ENCODE data around the gene PRKCI. TPM values are rescaled to one million over a fixed set of nuclear protein-coding genes. Genes with fewer than 3 reads are reported as not detected.

PRKCI gene
- polyA plus RNA-seq, 2 of the 4 experiments (the other 2 are of a cell fraction) = 19.2 to 52.6 TPM

GRCh38 chr3:170302008-170302407, 79.8 kb downstream of the PRKCI start:
- Histone ChIP-seq H3K4me2 (peak overlapping the region; percentile 38; the same call in 1 of the 3 replicates), H3K9me3 (no peaks in the 10 kb centered on the region), H3K27ac (peak overlapping the region; percentile 11 to 44; a peak in 3 of 6 replicates), H3K4me3 (no peak overlapping the region), H3K4me1 (peaks cover 13% of the 10 kb centered on the region)
- ChIA-PET CTCF (no interaction called here), POLR2A (no interaction called here)
- no peak for ATAC-seq
- no peak for TF ChIP-seq RNF2 (IDR thresholded peaks at IDR 0.05; ENCODE audit: borderline replicate concordance, low read depth)
- no peak for TF ChIP-seq NR3C1 (IDR thresholded peaks at IDR 0.05)
- no peak for TF ChIP-seq EHMT2 (IDR thresholded peaks at IDR 0.05; ENCODE audit: low read depth)
- no peak for TF ChIP-seq HMGXB4 (CRISPR knock-in tag; IDR thresholded peaks at IDR 0.05; ENCODE audit: borderline replicate concordance)
- TF ChIP-seq ZC3H11A (IDR thresholded peaks at IDR 0.05) = no peak
- no peak for TF ChIP-seq ZFP36 (IDR thresholded peaks at IDR 0.05; ENCODE audit: borderline replicate concordance, partially characterized antibody)
- TF ChIP-seq ZSCAN20 (CRISPR knock-in tag; IDR thresholded peaks at IDR 0.05) = no peak
- TF ChIP-seq MAFK (IDR thresholded peaks at IDR 0.05; ENCODE audit: partially characterized antibody) = no peak
- no peak for TF ChIP-seq EHF (CRISPR knock-in tag; IDR thresholded peaks at IDR 0.05)
- no peak for TF ChIP-seq EP300 (IDR thresholded peaks at IDR 0.05)
- TF ChIP-seq USF2 (IDR thresholded peaks at IDR 0.05) = no peak
- TF ChIP-seq KDM5A (IDR thresholded peaks at IDR 0.05) = no peak
- no peak for TF ChIP-seq HOXB5 (CRISPR knock-in tag; IDR thresholded peaks at IDR 0.05)
- TF ChIP-seq JUN (IDR thresholded peaks at IDR 0.05) = no peak
- TF ChIP-seq NPAS2 (CRISPR knock-in tag; IDR thresholded peaks at IDR 0.05; ENCODE audit: borderline replicate concordance) = no peak
- no peak for TF ChIP-seq PBX3 (IDR thresholded peaks at IDR 0.05)
- TF ChIP-seq ELK1 (IDR thresholded peaks at IDR 0.05; ENCODE audit: low read depth, low read length) = no peak
- TF ChIP-seq CHD2 (IDR thresholded peaks at IDR 0.05; ENCODE audit: low read length, partially characterized antibody) = no peak
- no peak for TF ChIP-seq RAD21 (conservative IDR thresholded peaks at IDR 0.05 in 1 of 2, IDR thresholded peaks at IDR 0.05 in 1 of 2)
- FAIRE-seq = no peak
- no peak for DNase-seq (ENCODE audit: low read depth in 1 of 2, low spot score in 1 of 2)
- 81% methylated on average over 1 of the region's 1 CpG for WGBS (ENCODE audit: missing lambda C conversion rate)

- no peaks in the 10 kb centered on the region for H3K9me3 ChIP-seq
- no peak overlapping the region for H3K27ac ChIP-seq
- H3K4me3 ChIP-seq = no peak overlapping the region
- no peak for FAIRE-seq
- no peak for DNase-seq (ENCODE audit: low read depth in 1 of 2, low spot score in 1 of 2)
- ChIA-PET POLR2A (no interaction called here), CTCF (interaction anchor here (0.6 to 8.2 kb wide), 3 partner anchors 8 to 107 kb away, joined by 4 to 57 read pairs (median 7); partner anchors contain the start of gene SKIL)
- ATAC-seq = no peak
- TF ChIP-seq ZNF302 (CRISPR knock-in tag; IDR thresholded peaks at IDR 0.05) (no peak), HMGXB4 (CRISPR knock-in tag; IDR thresholded peaks at IDR 0.05; ENCODE audit: borderline replicate concordance) (no peak), HOXB13 (CRISPR knock-in tag; IDR thresholded peaks at IDR 0.05; ENCODE audit: low read depth) (no peak), MYC (IDR thresholded peaks at IDR 0.05; ENCODE audit: borderline replicate concordance, low read length) (no peak), KDM1A (IDR thresholded peaks at IDR 0.05; ENCODE audit: low read depth) (no peak), POLR2AphosphoS2 (conservative IDR thresholded peaks at IDR 0.05; ENCODE audit: low read length) (no peak), ELK1 (IDR thresholded peaks at IDR 0.05; ENCODE audit: low read depth, low read length) (no peak), MAFK (IDR thresholded peaks at IDR 0.05; ENCODE audit: partially characterized antibody) (no peak), ESRRA (IDR thresholded peaks at IDR 0.05; ENCODE audit: borderline replicate concordance, low read length) (no peak), JUNB (IDR thresholded peaks at IDR 0.05) (no peak), CHD4 (IDR thresholded peaks at IDR 0.05; ENCODE audit: borderline replicate concordance) (no peak), RAD21 (conservative IDR thresholded peaks at IDR 0.05 in 1 of 2, IDR thresholded peaks at IDR 0.05 in 1 of 2) (no peak), USF2 (IDR thresholded peaks at IDR 0.05) (no peak), GATA3 (IDR thresholded peaks at IDR 0.05; ENCODE audit: borderline replicate concordance) (no peak), FOSB (CRISPR knock-in tag; IDR thresholded peaks at IDR 0.05) (no peak)
- peaks cover 47% of the 10 kb centered on the region for H3K4me1 ChIP-seq
- H3K4me2 ChIP-seq = no peak overlapping the region
- 88% methylated on average over 2 of the region's 2 CpGs for WGBS (ENCODE audit: missing lambda C conversion rate)
Measured at GRCh38 chr3:170306015-170306414, 83.8 kb downstream of the PRKCI start.

All from A549 (cell line).